Muscle layer of duodenum (tissue), 2 donors: ENCODE measurements around the gene MYBPH.

ENCODE experiments used
- H3K27ac ChIP-seq: one replicate; pipeline ENCODE4 v1.7.0; 2013; ENCODE audit warnings: mild to moderate bottlenecking, low read length
- H3K27me3 ChIP-seq: one replicate; pipeline ENCODE4 v1.7.0; 2013; ENCODE audit warnings: low read depth, mild to moderate bottlenecking, control low read depth, low read length
- H3K36me3 ChIP-seq, 2 donors: one replicate each; pipeline ENCODE4 v1.7.0; 2013; ENCODE audit warnings: low read length in 2 of 2, control low read depth in 1 of 2, mild to moderate bottlenecking in 1 of 2; ENCODE audit not compliant: insufficient read depth in 2 of 2, control insufficient read depth in 1 of 2
- H3K4me1 ChIP-seq, 2 donors: one replicate each; pipeline ENCODE4 v1.7.0; 2013; ENCODE audit warnings: low read length in 2 of 2, mild to moderate bottlenecking in 2 of 2, control low read depth in 1 of 2, moderate library complexity in 1 of 2; ENCODE audit not compliant: insufficient read depth in 2 of 2, control insufficient read depth in 1 of 2
- H3K4me3 ChIP-seq, 2 donors: one replicate each; pipeline ENCODE4 v1.7.0; 2013; ENCODE audit warnings: low read length in 2 of 2, low read depth in 1 of 2, mild to moderate bottlenecking in 1 of 2
- H3K9me3 ChIP-seq, 2 donors: one replicate each; pipeline ENCODE4 v1.7.0; 2013; ENCODE audit warnings: low read length in 2 of 2, control low read depth in 1 of 2, mild to moderate bottlenecking in 1 of 2; ENCODE audit not compliant: control insufficient read depth in 1 of 2
- donor health status: healthy.

Gene MYBPH, protein sequence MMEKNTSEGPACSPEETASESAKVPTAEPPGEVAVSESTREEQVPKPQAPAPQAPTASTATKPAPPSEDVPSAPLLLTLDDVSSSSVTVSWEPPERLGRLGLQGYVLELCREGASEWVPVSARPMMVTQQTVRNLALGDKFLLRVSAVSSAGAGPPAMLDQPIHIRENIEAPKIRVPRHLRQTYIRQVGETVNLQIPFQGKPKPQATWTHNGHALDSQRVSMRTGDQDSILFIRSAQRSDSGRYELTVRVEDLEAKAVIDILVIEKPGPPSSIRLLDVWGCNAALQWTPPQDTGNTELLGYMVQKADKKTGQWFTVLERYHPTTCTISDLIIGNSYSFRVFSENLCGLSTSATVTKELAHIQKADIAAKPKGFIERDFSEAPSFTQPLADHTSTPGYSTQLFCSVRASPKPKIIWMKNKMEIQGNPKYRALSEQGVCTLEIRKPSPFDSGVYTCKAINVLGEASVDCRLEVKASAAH

GRCh38 chr1:203175237-203175826 lies at the start of gene MYBPH:
Gene MYBPH (minus strand): TSS chr1:203175826. CDS start chr1:203175755, 71 bp downstream.
- no peaks in the 10 kb centered on the region for H3K9me3 ChIP-seq
- no peaks in the 10 kb centered on the region for H3K27me3 ChIP-seq
- H3K27ac ChIP-seq = no peak within 1 kb of the TSS
- H3K36me3 ChIP-seq = no peaks in the 10 kb centered on the region
- no peaks in the 10 kb centered on the region for H3K4me1 ChIP-seq
- no peak within 1 kb of the TSS for H3K4me3 ChIP-seq

DNA sequence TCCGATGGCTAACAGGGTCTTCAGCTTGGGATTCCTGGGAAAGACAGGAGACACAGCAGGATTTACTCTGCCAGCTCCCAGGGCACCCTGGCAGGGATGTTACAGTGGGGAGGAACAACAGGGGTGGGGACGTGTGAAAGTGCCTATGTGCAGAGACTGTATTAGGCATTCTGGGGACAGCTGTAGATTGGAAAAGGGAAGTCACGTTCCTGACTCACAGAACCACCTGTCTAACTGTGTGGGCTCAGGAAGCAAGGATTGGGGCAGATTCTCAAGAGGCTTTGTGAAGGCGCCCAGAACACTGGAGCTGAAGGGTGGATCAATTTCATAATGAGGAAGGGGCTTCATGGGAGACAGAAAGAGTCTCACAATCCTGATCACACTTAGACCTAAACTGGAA lies 49.4 kb upstream of the MYBPH start:
- no peaks in the 10 kb centered on the region for H3K9me3 ChIP-seq
- H3K4me1 ChIP-seq = no peaks in the 10 kb centered on the region
- H3K36me3 ChIP-seq = no peaks in the 10 kb centered on the region
- H3K4me3 ChIP-seq = no peak overlapping the region
- no peak overlapping the region for H3K27ac ChIP-seq
- H3K27me3 ChIP-seq = no peaks in the 10 kb centered on the region

GRCh38 chr1:203223012-203223775 lies 47.6 kb upstream of the MYBPH start:
- no peak overlapping the region for H3K27ac ChIP-seq
- no peaks in the 10 kb centered on the region for H3K27me3 ChIP-seq

DNA sequence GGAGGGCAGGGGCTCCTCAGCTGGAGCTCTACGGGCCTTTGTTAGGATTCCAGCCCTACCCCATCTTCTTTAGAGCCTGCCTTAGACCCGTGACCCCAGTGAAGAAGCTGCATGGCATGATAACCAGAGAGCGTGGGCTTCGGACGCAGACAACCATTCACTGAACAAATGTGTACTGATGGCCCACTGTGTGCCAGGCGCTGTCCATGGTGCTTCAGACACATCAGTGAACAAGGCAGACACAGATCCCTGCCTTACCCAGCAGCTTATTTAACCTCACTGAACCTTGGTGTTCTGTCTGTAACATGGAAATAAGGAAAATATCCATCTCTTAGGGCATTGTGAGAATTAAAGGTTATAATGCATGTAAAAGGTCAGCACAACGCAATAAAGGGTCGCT lies 44.3 kb upstream of the MYBPH start:
- Histone ChIP-seq H3K27me3 (no peaks in the 10 kb centered on the region), H3K9me3 (no peaks in the 10 kb centered on the region), H3K27ac (no peak overlapping the region), H3K4me3 (no peak overlapping the region), H3K36me3 (no peaks in the 10 kb centered on the region), H3K4me1 (peaks cover 0 to 4% of the 10 kb centered on the region in 2 donors)

More at GRCh38 chr1:203223012-203223775, 47.6 kb upstream of the MYBPH start:
- Histone ChIP-seq H3K4me1 (no peaks in the 10 kb centered on the region), H3K4me3 (no peak overlapping the region), H3K9me3 (no peaks in the 10 kb centered on the region), H3K36me3 (no peaks in the 10 kb centered on the region)

DNA sequence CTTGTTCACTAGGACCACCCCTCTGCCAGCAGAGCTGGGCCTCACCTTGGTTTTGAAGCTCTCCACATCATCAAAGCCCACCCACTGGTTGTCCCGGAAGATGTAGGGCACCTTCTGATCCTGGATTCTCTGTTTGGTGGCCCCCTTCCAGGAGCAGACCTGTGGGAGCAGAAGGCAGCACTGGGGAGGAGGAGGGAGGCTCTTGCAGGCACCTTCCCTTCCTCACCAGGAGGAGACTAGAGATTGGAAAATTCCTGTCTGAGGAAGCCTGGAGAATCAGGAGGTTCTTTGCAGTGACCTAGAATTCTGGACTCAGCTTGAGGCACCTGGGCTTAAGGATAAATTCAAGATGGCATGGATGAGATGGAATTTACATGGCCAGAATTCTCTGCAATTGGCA lies 43.5 kb upstream of the MYBPH start:
- no peak overlapping the region for H3K4me3 ChIP-seq
- no peaks in the 10 kb centered on the region for H3K9me3 ChIP-seq
- no peaks in the 10 kb centered on the region for H3K27me3 ChIP-seq
- H3K4me1 ChIP-seq = peaks cover 0 to 4% of the 10 kb centered on the region in 2 donors
- H3K27ac ChIP-seq = no peak overlapping the region
- H3K36me3 ChIP-seq = no peaks in the 10 kb centered on the region

GRCh38 chr1:203217668-203218067 lies 42.0 kb upstream of the MYBPH start:
- Histone ChIP-seq H3K36me3 (no peaks in the 10 kb centered on the region), H3K4me1 (peaks cover 0 to 4% of the 10 kb centered on the region in 2 donors), H3K9me3 (no peaks in the 10 kb centered on the region), H3K27ac (no peak overlapping the region), H3K4me3 (no peak overlapping the region), H3K27me3 (no peaks in the 10 kb centered on the region)

DNA sequence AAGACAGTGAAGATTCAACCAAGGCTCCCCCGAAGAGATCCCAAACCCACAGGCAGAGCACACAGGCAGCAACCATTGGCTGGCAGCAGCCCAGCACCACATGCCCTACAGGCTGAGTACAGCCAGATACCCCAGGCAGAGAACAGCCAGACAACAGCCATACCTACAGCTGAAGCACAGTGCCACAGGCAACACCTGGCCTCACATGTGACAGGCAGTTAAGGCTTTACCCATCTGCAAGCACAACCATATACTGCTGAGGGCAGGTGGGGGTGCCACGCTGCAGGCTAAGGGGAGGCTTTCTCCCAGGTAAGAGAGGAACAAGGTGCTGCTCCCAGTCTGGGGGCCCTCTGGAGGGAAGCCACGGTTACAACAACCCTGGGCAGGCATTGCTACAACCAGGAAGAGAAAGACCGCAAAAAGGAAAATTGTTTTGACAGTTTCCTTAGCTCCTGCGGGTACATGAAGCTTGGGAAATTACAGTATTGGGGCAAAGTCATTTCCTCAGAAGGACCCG lies 41.6 kb upstream of the MYBPH start:
- Histone ChIP-seq H3K27me3 (no peaks in the 10 kb centered on the region), H3K27ac (no peak overlapping the region), H3K4me1 (peaks cover 0 to 4% of the 10 kb centered on the region in 2 donors), H3K9me3 (no peaks in the 10 kb centered on the region), H3K4me3 (no peak overlapping the region), H3K36me3 (no peaks in the 10 kb centered on the region)

DNA sequence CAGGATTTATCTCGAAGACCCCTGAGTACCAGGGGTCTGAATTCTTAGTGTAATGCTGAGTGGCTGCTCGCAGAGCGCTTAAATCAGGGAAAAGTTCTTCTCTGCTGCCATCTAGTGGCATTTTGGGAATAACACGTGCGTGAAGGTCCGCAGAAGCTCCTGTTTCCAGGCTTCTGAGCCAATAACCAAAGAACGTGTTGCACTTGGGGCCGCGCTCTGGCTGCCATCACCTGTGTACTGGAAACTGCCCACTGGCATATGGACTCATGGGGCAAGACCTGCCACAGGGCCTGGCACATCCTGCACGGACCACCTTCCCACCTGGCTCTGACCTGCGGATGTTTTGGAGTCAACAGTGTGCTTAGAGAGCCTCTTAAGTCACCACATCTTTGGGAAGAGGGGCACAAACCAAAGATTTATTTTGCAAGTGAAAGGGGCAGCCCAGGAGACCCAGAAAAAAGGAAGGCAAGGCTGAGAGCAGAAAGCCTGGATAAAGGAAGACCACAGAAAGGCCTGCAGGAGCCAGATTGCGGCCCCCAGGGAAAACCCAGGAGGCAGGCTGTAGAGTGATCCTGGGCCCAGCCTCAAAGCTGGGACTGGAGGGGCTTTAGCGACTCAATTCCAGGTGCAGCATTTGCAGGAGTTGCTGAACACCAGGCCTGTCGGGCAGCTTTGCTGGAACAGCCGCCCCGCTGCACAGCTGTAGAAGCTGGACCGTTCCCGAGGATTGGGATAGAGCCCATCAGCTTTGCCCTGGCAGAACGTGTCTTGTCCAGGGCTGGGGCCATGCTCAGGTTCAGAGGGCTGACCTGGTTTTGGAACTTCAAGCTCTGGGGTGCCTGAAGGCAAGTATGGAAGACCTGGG lies 40.9 kb upstream of the MYBPH start:
- H3K9me3 ChIP-seq = no peaks in the 10 kb centered on the region
- peaks cover 0 to 4% of the 10 kb centered on the region in 2 donors for H3K4me1 ChIP-seq
- H3K27me3 ChIP-seq = no peaks in the 10 kb centered on the region
- H3K27ac ChIP-seq = no peak overlapping the region
- no peak overlapping the region for H3K4me3 ChIP-seq
- no peaks in the 10 kb centered on the region for H3K36me3 ChIP-seq

DNA sequence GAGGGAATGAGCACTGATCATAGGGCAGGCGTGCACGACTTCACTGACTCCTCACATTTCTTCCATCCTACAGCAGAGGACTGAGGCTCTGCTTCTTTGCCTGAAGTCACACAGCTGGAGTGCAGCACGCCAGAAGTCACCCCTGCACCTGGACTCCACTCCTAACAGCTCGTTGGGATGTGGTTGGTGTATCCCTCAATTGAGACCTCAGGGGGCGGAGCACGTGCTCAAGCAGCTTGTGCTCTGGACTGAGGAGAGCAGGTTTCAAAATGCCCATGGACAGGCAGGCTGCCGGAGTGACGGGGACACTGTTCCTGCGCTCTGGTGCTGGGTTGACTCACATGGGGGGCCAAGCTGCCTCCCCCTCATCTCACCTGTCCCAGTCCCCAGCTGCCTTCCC lies 39.9 kb upstream of the MYBPH start:
- Histone ChIP-seq H3K4me1 (peaks cover 0 to 4% of the 10 kb centered on the region in 2 donors), H3K27ac (no peak overlapping the region), H3K9me3 (no peaks in the 10 kb centered on the region)

GRCh38 chr1:203214871-203215270 lies 39.2 kb upstream of the MYBPH start:
- H3K4me1 ChIP-seq = peaks cover 0 to 4% of the 10 kb centered on the region in 2 donors
- H3K27ac ChIP-seq = no peak overlapping the region
- H3K36me3 ChIP-seq = no peaks in the 10 kb centered on the region
- H3K4me3 ChIP-seq = no peak overlapping the region
- H3K27me3 ChIP-seq = no peaks in the 10 kb centered on the region
- H3K9me3 ChIP-seq = no peaks in the 10 kb centered on the region

More for the DNA sequence above, 39.9 kb upstream of the MYBPH start:
- H3K4me3 ChIP-seq = no peak overlapping the region
- no peaks in the 10 kb centered on the region for H3K36me3 ChIP-seq
- no peaks in the 10 kb centered on the region for H3K27me3 ChIP-seq
